ENCODE results near the gene ARL8A. TPM values are rescaled to one million over a fixed set of nuclear protein-coding genes. Genes with fewer than 3 reads are reported as not detected.

ARL8A gene
- total RNA-seq, 4 donors from 2014 or later = 21.2 to 31.3 (median 23.1) TPM

- Histone ChIP-seq H3K27me3 (peaks cover 0 to 63% (median 0%) of the 10 kb centered on the region in 4 donors), H3K4me1 (peaks cover 0 to 7% (median 0%) of the 10 kb centered on the region in 3 donors), H3K27ac (no peak overlapping the region), H3K4me3 (no peak overlapping the region), H3K9me3 (no peaks in the 10 kb centered on the region), H3K36me3 (no peaks in the 10 kb centered on the region)
- WGBS, 2 donors = 72 to 75% methylated on average over 8 to 17 of the region's 19 CpGs
- no peak for TF ChIP-seq POLR2A (IDR thresholded peaks at IDR 0.05)
- TF ChIP-seq CTCF (IDR thresholded peaks at IDR 0.05) = no peak
- DNase-seq = no peak
- intact Hi-C loops (cut with DNase I) = loop anchor here (10.0 kb wide), 1 partner anchor 535 kb away; the partner anchor contains the start of gene SYT2
Observed at GRCh38 chr1:202179828-202180750, 35.6 kb upstream of the ARL8A start.

GRCh38 chr1:202176949-202177927, 32.7 kb upstream of the ARL8A start:
- Histone ChIP-seq H3K36me3 (no peaks in the 10 kb centered on the region), H3K27ac (no peak overlapping the region), H3K4me1 (no peaks in the 10 kb centered on the region), H3K9me3 (no peaks in the 10 kb centered on the region), H3K4me3 (no peak overlapping the region), H3K27me3 (peaks cover 0 to 37% (median 0%) of the 10 kb centered on the region in 4 donors)
- TF ChIP-seq POLR2A (IDR thresholded peaks at IDR 0.05) = no peak
- no peak for TF ChIP-seq CTCF (IDR thresholded peaks at IDR 0.05)
- 82 to 83% methylated on average over 6 to 9 of the region's 29 CpGs for WGBS, 2 donors
- no peak for DNase-seq
- intact Hi-C loops (cut with DNase I) = no loop called here

GRCh38 chr1:202173993-202174392, 29.5 kb upstream of the ARL8A start:
- H3K4me1 ChIP-seq = no peaks in the 10 kb centered on the region
- no peak overlapping the region for H3K27ac ChIP-seq
- TF ChIP-seq POLR2A (IDR thresholded peaks at IDR 0.05) (no peak), CTCF (IDR thresholded peaks at IDR 0.05) (no peak)
- 83% methylated on average over 7 of the region's 7 CpGs for WGBS, 2 donors
- H3K9me3 ChIP-seq = no peaks in the 10 kb centered on the region
- H3K4me3 ChIP-seq = no peak overlapping the region
- DNase-seq = no peak
- peaks cover 0 to 8% (median 0%) of the 10 kb centered on the region in 4 donors for H3K27me3 ChIP-seq
- no peaks in the 10 kb centered on the region for H3K36me3 ChIP-seq
- intact Hi-C loops (cut with DNase I) = no loop called here

GRCh38 chr1:202172015-202172355, 27.4 kb upstream of the ARL8A start:
- no peak overlapping the region for H3K27ac ChIP-seq
- no peaks in the 10 kb centered on the region for H3K36me3 ChIP-seq
- H3K4me3 ChIP-seq = no peak overlapping the region
- peaks cover 0 to 6% (median 0%) of the 10 kb centered on the region in 4 donors for H3K27me3 ChIP-seq
- intact Hi-C loops (cut with DNase I) = no loop called here
- peaks cover 0 to 13% (median 0%) of the 10 kb centered on the region in 3 donors for H3K4me1 ChIP-seq
- no peaks in the 10 kb centered on the region for H3K9me3 ChIP-seq
- no CpG with 5 or more reads among the region's 5 CpGs for WGBS, 2 donors
- TF ChIP-seq CTCF (IDR thresholded peaks at IDR 0.05) = no peak
- TF ChIP-seq POLR2A (IDR thresholded peaks at IDR 0.05) = no peak
- no peak for DNase-seq

Measured in esophagus squamous epithelium (tissue), 5 donors.